Stimulated activated CD4-positive, alpha-beta T cell treated with anti-CD3 and anti-CD28 coated beads, Interleukin-12 subunit alpha, Interleukin-12 subunit beta, amount 100 ng/mL, for 48 hours (primary cell): ENCODE data around the gene FGF11.
A peak's percentile ranks its signal among the peaks of the same experiment; 100 is the strongest.

Experiments used
- DNase-seq, 3 donors: peaks; one replicate each; pipeline ENCODE4 v3.0.0-alpha.2; 2020; ENCODE audit warnings: low read depth in 2 of 3, low spot score in 1 of 3

FGF11 gene

GRCh38 chr17:7439462-7440112 is at the start of gene FGF11:
Gene FGF11, plus strand, starts transcription at chr17:7439512. Its CDS starts 109 bp downstream, at chr17:7439621.
- DNase-seq: no peak

DNA sequence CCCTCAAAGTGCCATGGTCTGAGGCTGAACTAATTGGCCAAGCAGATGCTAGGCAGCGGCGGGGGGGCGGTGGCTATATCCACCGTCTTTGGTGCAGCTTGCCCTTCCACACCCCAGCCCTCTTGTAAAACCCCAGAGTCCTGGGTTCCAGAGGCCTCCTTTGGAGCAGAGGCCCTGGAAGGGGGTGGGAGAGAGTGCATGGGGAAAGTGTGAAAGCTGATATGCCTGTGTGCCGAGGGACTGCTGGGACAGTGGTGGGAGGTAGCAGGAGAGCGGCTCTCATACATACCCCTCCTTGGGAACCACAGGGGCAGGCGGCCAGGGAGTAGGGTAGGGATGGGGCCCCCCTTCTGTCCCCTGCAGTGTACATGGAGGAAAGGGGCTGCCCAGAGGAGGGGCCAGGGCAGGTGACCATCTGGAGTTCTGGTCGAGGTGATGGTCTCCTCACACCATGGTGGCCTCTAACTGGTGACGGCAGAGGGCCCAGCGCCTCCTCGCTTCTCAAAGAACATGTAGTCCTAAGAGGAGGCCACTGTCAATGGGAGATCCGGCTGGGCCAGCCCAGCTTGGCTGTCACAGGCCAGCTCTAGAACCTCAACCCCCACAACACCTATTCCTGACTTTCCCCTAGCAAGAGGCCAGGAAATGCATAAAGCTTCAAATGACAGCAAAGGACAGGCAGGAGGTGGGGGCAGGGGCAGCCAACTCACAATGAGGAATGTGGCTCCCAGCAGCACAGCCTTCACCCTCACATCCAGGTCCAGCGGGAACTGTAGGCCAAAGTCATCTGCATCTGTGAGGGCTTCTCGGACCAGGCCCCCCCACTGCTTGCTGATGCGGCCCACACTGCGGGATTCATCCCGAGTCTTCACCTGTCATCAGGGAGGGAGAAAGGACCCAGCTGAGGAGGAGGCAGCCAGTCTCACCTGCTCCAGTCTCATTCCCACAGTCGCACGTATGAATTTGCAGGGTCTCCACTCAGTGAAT is 49.1 kb upstream of the FGF11 start:
- DNase-seq: no peak

DNA sequence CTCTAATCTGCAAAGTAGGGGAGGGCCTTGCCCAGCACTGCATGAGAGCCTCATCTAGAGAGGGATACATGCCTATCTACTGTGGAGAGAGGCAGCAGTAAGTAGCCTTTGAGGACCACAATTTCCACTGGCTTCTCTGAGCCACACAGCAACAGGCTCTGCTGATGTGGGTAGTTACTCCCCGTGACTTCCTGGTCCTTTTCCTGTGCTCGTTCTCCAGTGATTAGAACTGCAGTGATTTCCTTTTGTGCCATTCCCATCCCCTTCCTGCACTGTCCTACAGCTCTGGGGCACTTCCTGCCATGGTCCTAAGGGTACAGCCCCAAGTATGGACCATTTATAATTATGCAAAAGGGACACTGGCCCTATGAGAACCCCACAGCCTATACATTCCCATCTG is 48.0 kb upstream of the FGF11 start:
- DNase-seq: no peak

DNA sequence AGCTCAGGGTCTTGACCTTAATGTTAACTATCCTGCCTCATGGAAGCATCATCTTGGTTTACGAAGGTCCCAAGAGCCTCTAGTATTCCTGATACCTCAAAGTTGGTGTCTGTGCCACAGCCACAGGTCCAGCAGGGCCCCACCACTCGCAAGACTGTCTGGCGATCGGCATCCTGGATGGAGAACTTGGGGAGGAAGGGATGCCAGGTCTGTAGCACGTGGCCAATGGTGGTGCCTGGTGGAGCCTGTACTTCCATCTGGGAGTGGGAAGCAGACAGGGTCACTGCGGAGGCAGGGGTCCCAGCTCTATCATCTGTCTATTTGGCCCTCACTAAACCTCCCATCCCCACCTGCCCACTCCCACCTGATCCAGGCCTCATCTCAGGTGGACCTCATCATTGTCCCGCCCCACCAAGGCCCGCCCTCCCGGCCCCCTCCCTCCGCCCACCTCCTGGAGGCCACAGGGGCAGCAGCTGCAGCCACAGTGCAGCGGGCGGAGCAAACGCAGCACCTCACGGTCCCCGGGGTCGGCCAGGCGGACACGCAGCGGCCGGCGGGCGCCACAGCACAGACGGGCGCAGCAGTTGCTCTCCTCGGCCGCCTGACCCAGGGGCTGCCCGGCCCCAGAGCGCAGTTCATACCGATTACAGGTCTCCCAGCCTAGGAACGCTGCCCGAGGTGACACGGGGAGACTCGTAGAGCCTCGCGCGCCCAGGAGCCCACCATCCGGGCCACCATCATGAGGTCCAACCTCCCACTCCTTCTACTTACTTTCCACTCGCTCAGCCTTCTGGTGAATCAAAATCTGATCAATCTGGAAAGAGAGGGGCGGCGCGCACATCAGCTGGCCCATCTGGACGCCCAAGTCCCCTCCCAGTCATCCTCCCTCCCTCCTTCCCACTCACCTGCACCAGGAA is 46.4 kb upstream of the FGF11 start:
- no peak for DNase-seq

DNA sequence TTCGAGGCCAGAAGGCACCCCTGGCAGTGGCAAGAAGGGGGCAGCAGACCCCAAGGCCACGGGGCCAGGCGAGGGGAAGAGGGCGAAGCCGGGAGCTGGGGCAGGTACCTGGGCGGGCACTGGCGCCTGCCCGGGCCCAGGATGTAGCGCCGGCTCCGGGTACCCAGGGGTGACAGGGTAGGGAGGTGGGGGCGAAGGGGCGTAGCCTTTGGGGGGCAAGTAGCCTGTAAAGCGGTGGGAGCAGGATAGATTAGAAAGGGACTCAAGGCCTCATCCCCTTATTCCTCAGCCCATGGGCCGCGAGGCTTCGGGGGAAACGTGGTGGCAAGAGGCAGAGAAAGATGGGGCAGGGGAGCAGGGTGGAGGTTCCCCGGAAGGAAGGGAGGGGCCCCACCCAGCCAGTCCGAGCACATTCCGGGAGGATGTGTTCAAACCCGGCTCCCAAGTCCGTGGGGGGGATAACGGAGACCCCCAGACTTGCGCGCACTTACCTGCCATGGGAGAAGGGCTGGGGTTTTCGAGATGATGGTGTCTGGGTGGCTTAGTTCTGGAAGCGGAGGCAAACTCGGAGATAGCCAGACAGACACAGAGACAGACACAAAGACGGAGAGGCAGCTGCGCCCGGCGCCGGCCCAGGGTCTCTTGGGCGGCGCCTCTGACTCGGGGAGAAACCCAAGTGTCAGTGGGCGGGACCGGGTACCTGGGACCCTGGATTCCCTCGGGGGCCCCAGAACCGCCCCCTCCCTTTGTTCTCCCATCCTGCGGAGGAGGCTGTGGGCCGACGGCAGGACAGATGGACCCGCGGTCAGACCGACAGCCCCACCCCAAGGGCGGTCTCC is 45.5 kb upstream of the FGF11 start:
- DNase-seq: peak in 2 of 3 donors; percentile 19 to 25

DNA sequence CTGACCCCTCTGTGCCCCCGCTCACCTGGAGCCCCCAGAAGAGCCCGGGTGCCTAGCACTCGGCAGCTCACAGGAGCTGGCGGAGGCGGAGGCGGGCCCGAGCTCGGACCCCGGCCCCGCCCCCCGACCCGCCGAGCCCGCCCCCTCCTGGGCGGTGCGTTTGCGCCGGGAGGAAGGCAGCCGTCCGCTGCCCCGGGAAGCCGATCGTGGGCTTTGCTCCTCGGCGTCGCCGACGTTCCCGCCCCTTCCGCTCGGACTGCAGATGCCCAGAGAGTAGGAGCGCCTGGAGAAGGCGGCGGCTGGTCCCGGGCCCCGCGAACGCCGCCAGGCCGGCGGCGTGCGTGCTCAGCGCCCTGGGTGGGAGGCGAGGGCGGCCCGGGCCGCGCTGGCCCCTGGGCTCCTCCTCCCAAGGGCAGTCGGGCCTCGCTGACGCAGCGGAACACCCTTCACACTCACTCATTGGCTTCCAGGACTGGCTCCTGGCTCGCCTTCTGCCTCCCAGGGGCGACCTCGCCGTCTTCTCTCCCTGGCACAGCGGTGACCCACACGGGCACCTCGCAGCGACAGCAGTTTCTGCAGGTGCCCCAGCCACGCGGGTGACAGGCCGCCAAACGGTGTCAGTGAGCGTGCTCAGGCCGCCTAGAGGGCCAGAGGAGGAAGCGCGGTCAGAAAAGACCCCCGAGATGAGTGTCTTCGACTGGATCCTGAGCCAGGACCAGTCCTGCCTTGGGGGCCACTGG is 44.7 kb upstream of the FGF11 start, which contains the start of gene PLSCR3:
PLSCR3 (minus strand) TSS at position 74 of the 740 bp plus-strand sequence. CDS start 415 bp downstream, outside the sequence.
- peak; percentile 64 to 82 (median 76) for DNase-seq

DNA sequence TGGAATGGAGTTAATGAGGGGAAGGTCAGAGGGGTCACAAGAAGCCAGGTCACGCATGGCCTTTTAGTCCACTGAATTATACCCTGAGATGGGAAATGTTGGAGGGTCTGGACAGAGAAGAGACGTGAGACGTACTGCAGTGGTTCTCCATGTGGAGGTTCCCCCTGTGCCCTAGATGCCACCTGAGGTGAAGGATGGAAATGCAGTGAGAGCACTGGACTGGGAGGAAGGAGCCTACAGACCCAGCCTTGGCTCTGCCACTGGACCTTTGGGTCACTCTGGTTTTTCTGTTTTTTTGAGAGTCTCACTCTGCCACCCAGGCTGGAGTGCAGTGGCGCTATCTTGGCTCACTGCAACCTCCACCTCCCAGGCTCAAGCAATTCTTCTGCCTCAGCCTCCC is 43.2 kb upstream of the FGF11 start:
- DNase-seq: no peak

DNA sequence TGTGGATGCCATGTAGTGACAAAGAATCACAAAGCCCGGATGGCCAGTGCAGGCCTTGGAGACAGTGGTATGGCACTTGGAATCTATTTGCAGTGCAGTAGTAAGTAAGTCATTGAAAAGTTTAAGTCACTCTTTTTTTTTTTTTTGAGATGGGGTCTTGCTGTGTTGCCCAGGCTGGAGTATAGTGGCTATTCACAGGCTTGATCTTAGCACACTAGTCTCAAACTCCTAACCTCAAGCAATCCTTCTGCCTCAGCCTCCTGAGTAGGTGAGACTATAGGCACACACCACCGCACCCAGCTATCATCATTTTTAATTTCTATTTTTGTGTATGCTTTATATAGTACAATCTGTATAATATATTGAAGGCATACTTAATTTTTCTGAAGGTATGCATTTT is 40.7 kb upstream of the FGF11 start:
- no peak for DNase-seq

- DNase-seq: no peak
These were observed 36.1 kb upstream of the FGF11 start for GRCh38 chr17:7403043-7403726.

DNA sequence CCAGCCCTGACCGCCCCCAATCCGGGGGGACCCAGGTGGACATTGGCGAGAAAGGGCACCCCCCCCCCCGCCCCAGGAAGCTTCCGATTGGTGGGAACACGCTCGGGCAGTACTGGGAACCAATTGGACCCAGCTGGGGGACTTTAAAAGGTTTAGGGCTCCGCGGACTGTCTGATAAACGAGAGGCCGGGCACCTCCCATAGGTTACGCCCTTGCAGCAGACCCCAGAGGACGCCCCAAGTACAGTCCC is 35.7 kb upstream of the FGF11 start:
- no peak for DNase-seq

- DNase-seq: peak; percentile 93 to 95 (median 95)
These were observed 35.2 kb upstream of the FGF11 start, which contains the start of gene TMEM256 for GRCh38 chr17:7403977-7404736. Gene TMEM256, minus strand, starts transcription at chr17:7404097. Its CDS starts 13 bp downstream, at chr17:7404084.

GRCh38 chr17:7404737-7405349 is 34.5 kb upstream of the FGF11 start:
- peak; percentile 21 to 47 (median 27) for DNase-seq

- DNase-seq: no peak
These were observed 33.7 kb upstream of the FGF11 start for GRCh38 chr17:7405350-7406234.

- no peak for DNase-seq
These were observed 33.0 kb upstream of the FGF11 start for GRCh38 chr17:7406235-7406825.

- DNase-seq: no peak
These were observed 32.2 kb upstream of the FGF11 start for GRCh38 chr17:7407082-7407481.

DNA sequence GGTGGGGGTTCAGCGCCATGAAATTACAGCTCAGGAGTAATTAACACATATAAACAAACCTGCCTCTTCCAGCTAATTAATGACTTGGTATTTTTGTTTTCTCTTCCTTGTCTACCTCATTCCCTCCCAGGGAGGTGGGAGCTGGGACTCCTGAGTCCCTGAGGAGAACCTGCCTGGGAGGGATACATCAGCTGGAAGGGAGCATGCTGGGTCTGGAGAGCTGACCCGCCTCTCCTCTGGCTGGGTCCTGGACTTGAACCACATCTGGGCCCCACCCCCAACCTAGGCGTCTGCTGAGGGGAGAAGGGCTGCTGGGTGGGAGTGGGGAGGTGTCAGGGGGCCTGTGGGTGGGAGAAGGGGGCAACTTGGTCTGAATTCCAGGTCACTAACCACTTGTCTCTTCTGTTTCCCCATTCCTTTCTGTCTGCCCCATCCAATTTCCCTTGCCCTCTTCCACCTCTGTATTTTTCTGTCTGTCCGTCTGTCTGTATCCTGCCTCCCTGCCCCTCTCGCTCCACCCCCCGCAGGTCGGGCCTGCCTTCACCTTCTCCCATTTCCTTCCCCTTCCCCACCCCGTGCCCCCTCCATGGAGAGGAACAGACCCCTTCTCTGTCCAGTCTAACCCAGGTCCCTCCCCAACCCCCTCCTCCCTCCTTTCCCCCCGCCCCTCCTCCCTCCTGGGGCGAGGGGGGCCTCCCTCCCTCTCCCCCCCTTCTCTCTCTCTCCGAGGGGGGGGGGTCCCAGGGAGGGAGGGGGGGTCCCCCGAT is 31.6 kb upstream of the FGF11 start, which contains the start of gene NLGN2:
NLGN2 (plus strand) TSS at position 361 of the 767 bp plus-strand sequence. CDS start 411 bp downstream, outside the sequence.
- no peak for DNase-seq
